Activated naive CD4-positive, alpha-beta T cell treated with anti-CD3 and anti-CD28 coated beads, Interleukin-2, amount 50 U/mL, for 24 hours (primary cell): ENCODE data around the gene ATP13A3.
"Not testable (repeated sequence)": the region's sequence is repeated elsewhere in the genome, so short reads cannot be mapped to it uniquely, and the experiment has no call there.

Source experiments
- H3K27ac Mint-ChIP-seq: one replicate; pipeline ENCODE4 v1.8.0; 2021; ENCODE audit warnings: mild to moderate bottlenecking, mixed read lengths
- H3K27me3 Mint-ChIP-seq: one replicate; pipeline ENCODE4 v1.8.0; 2021; ENCODE audit warnings: mixed read lengths
- H3K36me3 Mint-ChIP-seq: one replicate; pipeline ENCODE4 v1.8.0; 2021; ENCODE audit warnings: mixed read lengths
- H3K4me1 Mint-ChIP-seq: one replicate; pipeline ENCODE4 v1.8.0; 2021; ENCODE audit warnings: mixed read lengths
- H3K4me3 Mint-ChIP-seq: one replicate; pipeline ENCODE4 v1.8.0; 2021; ENCODE audit warnings: mild to moderate bottlenecking, mixed read lengths
- H3K9me3 Mint-ChIP-seq: one replicate; pipeline ENCODE4 v1.8.0; 2021; ENCODE audit warnings: mixed read lengths

Gene ATP13A3

GRCh38 chr3:194507571-194507970 is 20.8 kb upstream of the ATP13A3 start:
- Mint-ChIP-seq H3K27me3 (no peaks in the 10 kb centered on the region), H3K27ac (no peak overlapping the region), H3K4me3 (no peak overlapping the region)

GRCh38 chr3:194505791-194506415 is 19.1 kb upstream of the ATP13A3 start:
- Mint-ChIP-seq H3K9me3 (no peaks in the 10 kb centered on the region), H3K36me3 (peaks cover 1% of the 10 kb centered on the region), H3K4me1 (no peaks in the 10 kb centered on the region), H3K4me3 (no peak overlapping the region), H3K27ac (no peak overlapping the region), H3K27me3 (no peaks in the 10 kb centered on the region)

More at GRCh38 chr3:194507571-194507970, 20.8 kb upstream of the ATP13A3 start:
- H3K4me1 Mint-ChIP-seq, result no peaks in the 10 kb centered on the region
- no peaks in the 10 kb centered on the region for H3K36me3 Mint-ChIP-seq
- no peaks in the 10 kb centered on the region for H3K9me3 Mint-ChIP-seq

- Mint-ChIP-seq H3K36me3 (peaks cover 1% of the 10 kb centered on the region), H3K27me3 (no peaks in the 10 kb centered on the region), H3K4me1 (no peaks in the 10 kb centered on the region), H3K4me3 (no peak overlapping the region), H3K27ac (no peak overlapping the region), H3K9me3 (no peaks in the 10 kb centered on the region)
These were observed 18.1 kb upstream of the ATP13A3 start for GRCh38 chr3:194504861-194505260.

- H3K9me3 Mint-ChIP-seq, result no peaks in the 10 kb centered on the region
- peaks cover 1% of the 10 kb centered on the region for H3K36me3 Mint-ChIP-seq
- H3K27me3 Mint-ChIP-seq, result no peaks in the 10 kb centered on the region
- no peak overlapping the region for H3K4me3 Mint-ChIP-seq
- H3K27ac Mint-ChIP-seq, result no peak overlapping the region
- no peaks in the 10 kb centered on the region for H3K4me1 Mint-ChIP-seq
These were observed 17.3 kb upstream of the ATP13A3 start for GRCh38 chr3:194504146-194504545.

GRCh38 chr3:194503081-194503531 is 16.3 kb upstream of the ATP13A3 start:
- H3K27ac Mint-ChIP-seq, result no peak overlapping the region
- H3K36me3 Mint-ChIP-seq, result peaks cover 1% of the 10 kb centered on the region
- no peaks in the 10 kb centered on the region for H3K4me1 Mint-ChIP-seq
- no peaks in the 10 kb centered on the region for H3K9me3 Mint-ChIP-seq
- no peaks in the 10 kb centered on the region for H3K27me3 Mint-ChIP-seq
- no peak overlapping the region for H3K4me3 Mint-ChIP-seq

GRCh38 chr3:194500198-194500597 is 13.4 kb upstream of the ATP13A3 start:
- Mint-ChIP-seq H3K4me3 (no peak overlapping the region), H3K9me3 (no peaks in the 10 kb centered on the region)

GRCh38 chr3:194499516-194499915 is 12.7 kb upstream of the ATP13A3 start:
- not testable (repeated sequence) for H3K36me3 Mint-ChIP-seq, H3K27ac Mint-ChIP-seq, H3K27me3 Mint-ChIP-seq, H3K4me3 Mint-ChIP-seq, H3K4me1 Mint-ChIP-seq, H3K9me3 Mint-ChIP-seq

More at GRCh38 chr3:194500198-194500597, 13.4 kb upstream of the ATP13A3 start:
- Mint-ChIP-seq H3K4me1 (peaks cover 10% of the 10 kb centered on the region), H3K36me3 (peaks cover 1% of the 10 kb centered on the region), H3K27me3 (no peaks in the 10 kb centered on the region), H3K27ac (no peak overlapping the region)

GRCh38 chr3:194497799-194498575 is 11.2 kb upstream of the ATP13A3 start:
- no peaks in the 10 kb centered on the region for H3K27me3 Mint-ChIP-seq
- H3K36me3 Mint-ChIP-seq, result peaks cover 1% of the 10 kb centered on the region
- H3K27ac Mint-ChIP-seq, result no peak overlapping the region
- no peaks in the 10 kb centered on the region for H3K9me3 Mint-ChIP-seq
- H3K4me3 Mint-ChIP-seq, result no peak overlapping the region
- H3K4me1 Mint-ChIP-seq, result peaks cover 10% of the 10 kb centered on the region

GRCh38 chr3:194496217-194496919 is 9.6 kb upstream of the ATP13A3 start:
- H3K9me3 Mint-ChIP-seq, result no peaks in the 10 kb centered on the region
- no peaks in the 10 kb centered on the region for H3K27me3 Mint-ChIP-seq
- H3K27ac Mint-ChIP-seq, result no peak overlapping the region
- no peak overlapping the region for H3K4me3 Mint-ChIP-seq
- H3K36me3 Mint-ChIP-seq, result no peaks in the 10 kb centered on the region
- H3K4me1 Mint-ChIP-seq, result peaks cover 10% of the 10 kb centered on the region

- Mint-ChIP-seq H3K36me3 (no peaks in the 10 kb centered on the region), H3K4me3 (no peak overlapping the region), H3K27ac (no peak overlapping the region), H3K4me1 (peaks cover 16% of the 10 kb centered on the region), H3K9me3 (no peaks in the 10 kb centered on the region), H3K27me3 (no peaks in the 10 kb centered on the region)
These were observed 8.2 kb upstream of the ATP13A3 start for GRCh38 chr3:194494951-194495374.

GRCh38 chr3:194493995-194494927 is 7.5 kb upstream of the ATP13A3 start:
- not testable (repeated sequence) for H3K9me3 Mint-ChIP-seq, H3K27ac Mint-ChIP-seq, H3K4me3 Mint-ChIP-seq, H3K36me3 Mint-ChIP-seq, H3K27me3 Mint-ChIP-seq
- peaks cover 22% of the 10 kb centered on the region for H3K4me1 Mint-ChIP-seq

- Mint-ChIP-seq H3K9me3 (no peaks in the 10 kb centered on the region), H3K27me3 (no peaks in the 10 kb centered on the region), H3K27ac (no peak overlapping the region), H3K36me3 (no peaks in the 10 kb centered on the region), H3K4me3 (no peak overlapping the region), H3K4me1 (peaks cover 39% of the 10 kb centered on the region)
These were observed 5.2 kb upstream of the ATP13A3 start for GRCh38 chr3:194492001-194492400.

- peaks cover 7% of the 10 kb centered on the region for H3K36me3 Mint-ChIP-seq
- no peaks in the 10 kb centered on the region for H3K27me3 Mint-ChIP-seq
- H3K9me3 Mint-ChIP-seq, result no peaks in the 10 kb centered on the region
- peak overlapping the region; percentile 11 for H3K4me3 Mint-ChIP-seq
- peaks cover 38% of the 10 kb centered on the region for H3K4me1 Mint-ChIP-seq
- peak overlapping the region; percentile 68 for H3K27ac Mint-ChIP-seq
These were observed 3.2 kb upstream of the ATP13A3 start for GRCh38 chr3:194489736-194490612.

- H3K9me3 Mint-ChIP-seq, result no peaks in the 10 kb centered on the region
- H3K27me3 Mint-ChIP-seq, result no peaks in the 10 kb centered on the region
- H3K4me1 Mint-ChIP-seq, result peaks cover 43% of the 10 kb centered on the region
- peaks cover 7% of the 10 kb centered on the region for H3K36me3 Mint-ChIP-seq
- peak overlapping the region; percentile 87 for H3K4me3 Mint-ChIP-seq
- no peak overlapping the region for H3K27ac Mint-ChIP-seq
These were observed 1.4 kb upstream of the ATP13A3 start for GRCh38 chr3:194488055-194488742.
